DMS53 (cell line): ENCODE results near the gene ELP4.

Experiments used
- DNase-seq: peaks from one replicate; lab custom pipeline; 2025; lab: John Stamatoyannopoulos, UW

ELP4 gene

DNA sequence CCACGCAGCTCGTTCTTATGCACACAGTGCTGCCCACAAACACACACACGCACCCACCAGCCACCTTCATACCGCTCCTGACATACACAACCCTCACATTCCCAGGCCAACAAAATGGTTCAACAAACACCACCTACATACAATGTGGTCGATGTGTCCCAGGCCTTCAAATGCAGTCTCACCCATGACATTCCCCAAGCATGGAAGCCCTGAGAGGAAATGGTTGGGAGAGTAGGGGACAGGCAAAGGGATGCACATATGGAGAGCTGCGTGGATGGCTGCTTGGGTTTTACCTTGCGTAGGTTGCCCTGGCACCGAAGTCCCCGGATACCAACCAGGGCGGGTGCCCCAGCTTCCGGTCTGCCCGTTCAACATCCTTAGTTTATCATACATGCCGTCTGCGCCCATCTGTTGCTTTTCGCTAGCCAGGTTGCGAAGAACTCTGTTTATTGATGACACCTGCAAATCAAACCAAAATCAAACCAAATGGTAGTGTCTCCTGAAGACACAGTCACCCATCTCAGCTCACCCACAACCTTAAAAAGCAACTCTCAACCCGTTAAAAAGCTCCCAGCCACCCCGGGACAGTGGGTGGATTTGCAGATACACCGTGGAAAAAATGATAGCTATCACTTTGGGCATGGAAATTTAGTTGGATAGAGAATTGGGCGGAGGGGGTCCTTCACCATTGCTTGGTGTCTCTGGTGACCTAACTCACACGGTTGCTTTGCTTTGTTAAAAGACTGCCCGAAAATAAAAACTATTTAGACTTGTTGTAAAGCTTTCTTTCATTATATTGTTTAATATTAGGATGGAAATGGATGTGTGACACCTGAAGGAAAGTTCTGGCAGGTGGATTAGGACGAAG lies 291.1 kb downstream of the ELP4 start:
- no peak for DNase-seq

DNA sequence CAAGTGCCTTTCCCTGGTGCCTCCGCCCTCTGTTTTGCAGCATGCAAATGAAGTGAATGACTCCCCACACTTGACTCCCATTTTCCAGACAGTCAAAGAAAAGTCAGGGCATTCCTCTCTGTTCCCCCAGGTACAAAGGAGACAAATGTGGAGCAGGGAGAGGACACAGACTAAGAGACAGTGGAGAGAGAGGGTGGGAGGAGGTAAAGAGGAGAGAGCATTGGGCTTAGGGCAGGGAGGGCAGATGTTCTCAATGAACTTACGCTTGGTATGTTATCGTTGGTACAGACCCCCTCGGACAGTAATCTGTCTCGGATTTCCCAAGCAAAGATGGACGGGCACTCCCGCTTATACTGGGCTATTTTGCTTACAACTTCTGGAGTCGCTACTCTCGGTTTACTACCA lies 291.7 kb downstream of the ELP4 start:
- no peak for DNase-seq

DNA sequence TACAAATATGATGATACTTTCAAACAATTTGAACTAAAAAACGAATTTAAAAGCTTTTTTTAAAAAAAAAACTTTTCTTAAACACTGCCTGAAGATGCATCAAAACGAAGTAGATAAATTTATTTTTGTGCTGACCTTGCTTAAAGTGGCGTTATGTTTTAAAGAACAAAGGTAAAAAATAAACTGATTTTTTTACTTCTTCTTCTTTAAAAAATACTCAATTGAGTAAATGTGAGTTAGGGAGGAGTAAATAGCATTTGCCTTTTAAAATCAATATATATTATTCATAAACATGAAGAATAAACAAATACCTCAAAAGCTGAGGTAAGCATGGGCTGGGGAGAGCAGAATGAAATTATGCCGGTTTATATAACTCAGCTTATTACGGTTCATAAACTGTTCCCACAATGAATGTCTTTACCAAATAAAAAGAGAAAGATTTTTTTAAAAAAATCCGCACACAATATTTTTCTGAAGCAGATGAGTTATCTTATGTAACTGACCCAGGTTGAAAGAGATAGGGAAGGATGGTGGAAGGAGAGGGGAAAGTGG lies 292.5 kb downstream of the ELP4 start:
- no peak for DNase-seq

DNA sequence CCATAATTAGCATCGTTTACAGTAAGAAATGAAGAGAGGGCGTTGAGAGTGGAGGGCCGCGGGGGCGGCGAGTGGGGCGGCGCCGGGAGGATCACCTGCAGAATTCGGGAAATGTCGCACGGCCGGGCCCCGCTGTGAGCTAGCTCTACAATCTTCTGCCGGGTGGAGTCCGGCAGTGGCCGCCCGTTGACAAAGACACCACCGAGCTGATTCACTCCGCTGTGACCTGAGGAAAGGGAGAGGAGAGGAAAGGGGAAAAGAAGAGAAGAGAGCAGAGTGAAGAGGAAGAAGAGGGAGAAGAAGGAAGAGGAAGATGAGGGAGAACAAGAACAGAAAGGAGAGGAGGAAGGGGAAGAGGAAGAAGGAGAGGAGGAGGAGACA lies 293.0 kb downstream of the ELP4 start:
- no peak for DNase-seq

DNA sequence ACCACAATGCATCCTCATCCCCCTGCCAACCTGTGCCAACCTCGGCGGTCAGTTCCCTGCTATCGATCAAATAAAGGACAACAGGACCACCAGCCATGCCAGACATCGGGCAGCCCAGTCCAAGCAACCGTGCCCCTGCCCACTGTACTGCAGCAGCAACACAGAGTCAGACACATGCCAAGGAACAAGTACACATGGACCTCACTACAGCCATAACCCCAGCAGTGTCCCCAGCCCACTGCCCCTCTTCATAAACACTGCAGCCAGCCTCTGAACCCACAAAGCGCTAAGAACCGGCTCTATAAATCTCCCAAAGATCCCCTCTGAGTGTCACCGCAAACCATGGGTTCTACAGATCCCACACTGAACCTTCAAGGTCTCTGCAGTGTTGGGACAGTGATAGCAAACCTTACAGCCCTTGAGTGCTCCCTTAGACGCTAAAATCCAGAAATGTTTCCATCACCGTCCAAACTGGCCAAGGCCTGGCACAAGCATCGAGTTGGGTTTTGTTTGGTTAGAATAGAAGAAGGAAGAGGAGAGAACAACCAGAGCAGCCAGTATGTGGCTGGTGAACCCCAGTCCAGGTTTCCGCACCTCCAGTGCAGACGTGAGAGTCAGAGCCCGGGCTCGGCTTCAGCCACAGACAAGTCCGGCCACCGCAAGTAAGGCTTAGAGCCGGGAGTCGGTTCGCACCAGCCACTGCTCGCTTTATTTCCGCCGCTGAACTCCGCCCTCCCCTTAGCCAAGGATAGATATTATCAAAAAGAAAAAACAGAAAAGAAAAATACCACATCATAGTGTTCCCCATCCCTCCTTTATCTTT lies 293.6 kb downstream of the ELP4 start:
- no peak for DNase-seq

DNA sequence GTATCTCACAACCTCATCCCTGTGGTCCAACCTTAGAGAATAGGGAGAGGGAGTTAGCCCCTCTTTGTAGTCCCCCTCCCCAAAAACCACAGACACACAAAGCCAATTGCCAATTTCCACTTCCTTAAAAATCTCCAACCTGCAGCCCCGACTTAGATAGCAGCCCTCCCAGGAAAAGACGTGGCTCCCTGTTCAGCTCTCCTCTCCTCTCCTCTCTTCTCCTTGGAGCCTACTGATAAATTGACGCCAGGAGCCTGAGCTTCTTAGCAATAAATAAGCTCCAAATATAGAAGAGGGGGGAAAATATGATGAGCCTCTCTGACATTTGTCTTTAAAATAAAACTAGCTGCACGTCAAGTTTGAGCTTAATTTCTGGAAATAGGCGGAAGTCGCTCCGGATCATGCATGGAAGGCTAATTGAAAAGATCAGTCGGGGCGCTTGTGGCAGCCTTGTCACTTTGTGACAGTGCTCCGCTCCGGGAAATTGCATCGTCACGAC lies 294.3 kb downstream of the ELP4 start:
- DNase-seq = no peak

DNA sequence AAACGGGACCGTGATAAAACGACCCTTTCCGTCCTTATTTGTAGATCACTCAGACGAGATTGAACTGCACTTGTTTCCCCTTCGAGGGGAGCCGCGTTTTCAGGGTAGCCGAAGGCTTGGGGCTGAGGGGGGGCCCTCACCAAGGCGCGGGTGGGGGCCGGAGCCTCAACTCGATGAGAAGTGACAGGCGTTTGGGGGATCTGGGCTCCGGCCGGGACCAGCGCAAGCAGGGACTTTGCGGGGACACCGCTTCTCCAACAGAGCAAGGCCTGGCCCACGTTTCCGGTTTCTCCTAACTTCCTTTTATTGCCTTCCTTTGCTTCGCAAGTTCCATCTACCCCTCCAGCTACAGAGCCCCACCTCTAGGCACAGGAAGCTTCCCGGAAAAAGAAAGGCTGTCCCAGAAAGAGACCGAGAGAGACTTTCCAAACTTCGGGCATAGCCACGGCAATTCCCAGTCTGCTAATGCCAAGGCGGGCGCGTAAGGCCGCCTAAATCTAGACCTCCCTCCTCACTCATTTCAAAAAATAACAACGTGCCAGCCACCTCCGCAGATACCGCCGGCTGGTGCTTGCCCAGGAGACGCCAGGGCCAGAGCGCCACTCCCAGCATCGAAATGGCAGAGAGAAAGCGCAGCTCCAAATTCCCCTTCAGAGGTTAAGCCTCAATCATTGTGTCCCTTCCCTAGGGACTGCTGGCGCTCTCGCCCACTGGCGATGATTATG lies 294.9 kb downstream of the ELP4 start:
- peak; percentile 11 for DNase-seq

DNA sequence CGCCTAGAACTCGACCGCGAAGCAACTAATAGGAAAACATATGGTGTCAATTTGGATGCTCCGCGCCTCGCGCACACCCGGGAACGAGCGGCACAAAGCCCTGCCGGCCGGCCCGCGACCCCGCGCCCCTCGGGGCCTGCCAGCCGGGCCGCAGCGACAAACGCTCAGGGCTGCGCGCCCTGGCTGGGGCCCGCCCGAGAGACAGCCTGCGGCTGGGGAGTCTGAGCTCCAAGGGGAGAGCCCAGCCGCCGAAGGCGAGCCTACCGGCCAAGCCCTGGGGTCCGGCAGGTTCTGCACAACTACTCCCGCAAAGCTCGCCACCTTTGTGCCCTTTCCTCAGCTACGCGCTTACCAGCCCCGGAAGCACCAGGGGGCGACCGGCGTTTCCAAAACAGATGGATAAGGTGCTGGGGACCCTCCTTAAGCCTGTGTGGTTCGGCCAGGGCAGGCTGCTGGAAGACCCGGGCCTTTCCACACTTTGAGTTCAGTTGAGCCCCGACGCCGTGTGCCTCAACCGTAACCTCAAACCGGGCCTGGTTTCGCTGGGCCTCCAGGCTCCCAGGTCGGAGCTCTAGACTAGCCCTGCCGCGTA lies 295.6 kb downstream of the ELP4 start:
- no peak for DNase-seq

DNA sequence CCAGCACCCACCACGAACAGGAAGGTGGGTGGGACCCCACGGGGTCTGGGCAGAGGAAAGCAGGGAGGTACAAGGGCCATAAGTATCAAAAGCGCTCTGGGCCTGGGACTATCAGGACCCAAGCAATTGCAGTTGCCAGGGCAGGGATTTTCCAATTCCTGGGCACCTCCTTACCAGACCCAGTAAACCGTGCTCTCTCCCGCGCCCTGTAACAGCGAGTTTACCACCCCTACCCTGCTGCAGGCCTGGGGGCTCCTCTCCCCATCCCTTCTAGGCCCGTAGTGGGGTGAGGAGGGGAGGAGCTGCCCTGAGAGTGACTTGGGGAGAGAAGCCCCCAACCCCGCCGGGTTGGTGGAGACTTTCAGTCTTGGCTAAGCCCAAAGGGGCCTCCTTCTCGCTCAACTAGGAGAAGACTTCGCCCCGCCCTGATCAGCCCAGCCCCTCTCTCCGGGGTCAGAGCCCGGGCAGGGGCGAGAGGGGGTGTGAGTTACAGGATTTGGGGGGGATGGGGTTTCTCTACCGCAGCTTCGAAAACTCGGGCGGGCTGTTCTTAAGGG lies 296.1 kb downstream of the ELP4 start:
- peak; percentile 20 for DNase-seq

DNA sequence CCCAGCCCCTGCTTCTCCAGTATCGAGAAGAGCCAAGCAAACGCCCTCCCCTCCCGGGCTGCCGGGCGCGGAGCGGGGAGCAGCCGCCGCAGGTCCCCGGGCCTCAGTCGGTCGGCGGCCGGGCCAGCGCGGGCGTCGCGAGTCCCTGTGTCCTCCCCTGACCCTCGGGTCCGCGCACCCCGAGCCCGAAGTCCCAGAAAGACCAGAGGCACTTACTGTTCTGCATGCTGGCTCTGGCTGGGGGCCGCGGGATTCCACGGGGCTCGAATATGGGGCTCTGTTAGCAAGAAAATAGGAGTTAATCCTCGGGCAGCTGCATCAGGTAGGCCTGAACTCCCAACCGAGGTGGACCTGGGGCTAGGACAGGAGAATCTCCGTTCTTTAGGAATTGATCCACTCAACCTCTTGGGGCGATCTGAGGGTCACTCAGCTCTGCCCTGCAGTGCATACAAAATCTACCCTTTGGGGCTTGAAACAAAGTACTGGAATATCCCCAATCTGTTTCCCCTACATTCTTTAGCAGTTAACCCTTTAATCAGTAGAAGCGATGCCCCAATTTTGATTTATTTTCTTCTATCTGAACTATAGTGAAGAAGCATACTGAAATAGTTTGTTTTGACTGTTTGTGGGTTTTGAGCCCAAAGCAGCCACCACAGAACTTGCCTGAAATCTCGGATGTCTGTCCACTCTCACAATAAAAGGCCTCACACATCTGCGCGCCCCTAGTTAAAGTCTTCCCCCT lies 296.8 kb downstream of the ELP4 start:
- DNase-seq = no peak

DNA sequence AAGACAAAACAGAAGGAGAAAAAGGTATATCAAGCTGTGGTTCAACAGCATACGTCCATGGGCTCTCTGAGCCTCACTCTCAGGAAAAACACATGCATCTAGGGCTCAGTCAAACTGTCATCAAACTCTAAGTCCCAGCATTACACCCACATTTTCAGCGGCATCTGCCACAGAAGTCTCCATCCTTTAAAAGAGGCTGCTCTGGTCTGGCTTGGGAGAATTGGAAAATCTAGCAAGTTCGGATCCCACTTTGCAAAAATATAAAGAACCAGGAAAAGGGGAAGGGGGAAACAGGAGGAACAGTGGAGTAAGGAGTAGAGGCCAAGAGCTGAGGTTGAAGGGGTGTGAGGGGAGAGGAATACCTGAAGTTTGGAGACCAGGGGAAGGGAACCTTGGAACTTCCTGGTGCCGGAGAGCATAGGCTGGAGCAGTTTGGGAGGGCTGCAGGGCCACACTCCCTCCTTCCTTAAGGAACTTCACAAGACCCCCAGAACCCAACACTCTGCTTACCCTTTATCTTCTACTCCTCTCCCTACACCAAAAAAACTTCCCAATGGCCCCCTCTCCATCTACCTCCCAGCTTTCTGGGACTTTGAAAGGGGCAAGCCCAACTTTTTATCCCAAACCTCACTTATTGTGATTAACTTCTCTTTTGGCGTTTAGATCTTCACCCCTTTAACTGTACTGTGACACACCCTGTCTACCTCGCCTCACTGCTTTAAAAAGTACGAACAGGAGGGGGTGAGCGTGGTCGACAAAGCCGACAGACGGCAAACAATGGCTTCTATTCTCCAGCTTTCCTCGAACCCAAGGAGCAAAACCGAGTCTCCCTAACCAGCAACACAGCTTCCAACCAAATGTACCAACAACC lies 297.6 kb downstream of the ELP4 start:
- no peak for DNase-seq

DNA sequence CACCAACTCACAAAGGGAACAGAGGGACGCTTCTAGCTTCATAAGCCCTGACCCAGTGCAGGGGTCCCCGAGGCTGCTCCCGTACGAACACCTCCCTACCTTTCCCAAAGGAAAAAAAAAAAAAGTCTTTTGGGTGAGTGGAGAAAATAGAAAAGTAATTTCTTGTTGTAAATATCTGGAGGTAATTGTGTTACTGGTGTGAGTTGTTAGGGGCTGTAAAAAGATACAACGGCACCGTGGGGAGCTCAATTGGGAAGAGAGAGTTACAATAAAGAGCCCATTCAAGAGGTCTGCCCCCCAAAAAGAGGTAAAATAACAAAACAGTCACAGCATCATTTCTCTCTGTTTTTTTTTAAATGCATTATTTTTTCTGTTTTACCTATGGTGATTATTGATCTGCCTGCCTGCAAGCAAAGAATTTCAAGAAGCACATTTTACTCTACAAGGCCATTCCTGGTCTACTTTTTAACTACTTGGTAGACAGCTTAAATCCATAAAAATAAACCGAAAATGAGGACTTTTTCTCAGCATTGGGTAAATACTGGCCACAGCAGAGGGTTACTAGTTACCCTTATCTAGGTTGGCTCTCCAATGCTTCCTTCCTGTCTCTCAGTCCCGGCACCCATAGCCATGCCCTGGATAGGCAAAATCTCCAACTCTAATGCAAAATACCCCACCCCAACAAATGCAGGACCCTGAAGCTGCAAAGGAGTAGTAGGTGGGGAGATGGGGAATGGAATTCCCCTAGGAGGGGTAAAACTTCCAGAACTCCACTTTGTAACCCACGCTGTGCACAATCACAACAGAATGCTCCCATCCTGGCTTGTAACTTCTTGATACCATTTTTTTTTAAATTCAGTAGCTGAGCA lies 298.5 kb downstream of the ELP4 start:
- no peak for DNase-seq

DNA sequence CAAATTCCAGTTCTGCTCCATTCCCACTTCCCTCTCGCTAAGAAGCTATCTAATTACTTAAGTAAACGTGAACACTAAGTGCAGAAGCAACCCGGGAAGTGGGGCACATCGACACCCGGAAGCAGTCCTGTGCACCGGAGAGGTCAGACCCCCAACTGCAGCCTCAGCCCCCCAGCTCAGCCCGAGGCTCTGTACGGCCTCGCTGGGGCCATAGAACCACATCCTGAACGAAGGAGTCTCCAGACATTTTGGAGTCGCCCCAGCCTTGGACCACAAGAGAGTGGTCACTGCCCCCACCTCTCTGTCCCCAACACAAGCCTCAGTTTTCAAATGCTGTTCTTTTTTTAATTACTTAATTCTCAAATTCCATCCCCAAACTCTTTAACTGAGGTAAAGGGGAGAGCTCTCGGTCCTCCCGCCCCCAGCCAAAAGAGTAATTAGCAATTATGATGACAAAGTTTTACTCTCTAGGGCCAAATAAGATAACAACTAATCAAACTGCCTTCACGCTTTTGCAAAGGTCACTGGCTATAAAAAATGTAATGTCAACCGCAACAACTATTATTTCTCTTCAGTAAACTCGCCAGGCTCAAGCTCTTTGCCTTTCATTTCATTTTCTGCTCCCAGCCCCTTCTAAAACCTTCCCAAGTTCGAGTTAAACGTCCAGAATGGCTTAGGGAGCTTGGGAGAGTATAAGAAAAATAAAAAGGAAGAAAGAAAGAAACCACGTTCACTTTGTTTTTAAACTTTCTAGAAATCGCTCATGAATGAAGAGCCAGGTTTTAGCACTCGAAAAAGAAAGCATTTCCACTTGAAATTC lies 299.4 kb downstream of the ELP4 start:
- no peak for DNase-seq

DNA sequence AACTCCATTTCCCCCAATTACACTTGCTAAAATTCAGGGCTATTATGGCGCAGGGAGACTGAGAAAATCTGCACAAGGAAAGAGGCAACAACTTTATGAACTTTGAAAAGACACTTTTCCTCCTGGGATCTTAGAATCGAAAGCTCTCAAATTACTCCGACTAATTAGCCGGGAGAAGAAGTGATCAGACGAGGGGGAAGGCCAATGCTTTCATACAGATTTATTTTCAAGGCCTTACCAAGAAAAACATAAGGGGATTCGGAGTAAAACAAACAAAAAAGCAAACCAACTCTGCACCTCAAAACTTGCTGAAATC lies 299.9 kb downstream of the ELP4 start:
- no peak for DNase-seq

DNA sequence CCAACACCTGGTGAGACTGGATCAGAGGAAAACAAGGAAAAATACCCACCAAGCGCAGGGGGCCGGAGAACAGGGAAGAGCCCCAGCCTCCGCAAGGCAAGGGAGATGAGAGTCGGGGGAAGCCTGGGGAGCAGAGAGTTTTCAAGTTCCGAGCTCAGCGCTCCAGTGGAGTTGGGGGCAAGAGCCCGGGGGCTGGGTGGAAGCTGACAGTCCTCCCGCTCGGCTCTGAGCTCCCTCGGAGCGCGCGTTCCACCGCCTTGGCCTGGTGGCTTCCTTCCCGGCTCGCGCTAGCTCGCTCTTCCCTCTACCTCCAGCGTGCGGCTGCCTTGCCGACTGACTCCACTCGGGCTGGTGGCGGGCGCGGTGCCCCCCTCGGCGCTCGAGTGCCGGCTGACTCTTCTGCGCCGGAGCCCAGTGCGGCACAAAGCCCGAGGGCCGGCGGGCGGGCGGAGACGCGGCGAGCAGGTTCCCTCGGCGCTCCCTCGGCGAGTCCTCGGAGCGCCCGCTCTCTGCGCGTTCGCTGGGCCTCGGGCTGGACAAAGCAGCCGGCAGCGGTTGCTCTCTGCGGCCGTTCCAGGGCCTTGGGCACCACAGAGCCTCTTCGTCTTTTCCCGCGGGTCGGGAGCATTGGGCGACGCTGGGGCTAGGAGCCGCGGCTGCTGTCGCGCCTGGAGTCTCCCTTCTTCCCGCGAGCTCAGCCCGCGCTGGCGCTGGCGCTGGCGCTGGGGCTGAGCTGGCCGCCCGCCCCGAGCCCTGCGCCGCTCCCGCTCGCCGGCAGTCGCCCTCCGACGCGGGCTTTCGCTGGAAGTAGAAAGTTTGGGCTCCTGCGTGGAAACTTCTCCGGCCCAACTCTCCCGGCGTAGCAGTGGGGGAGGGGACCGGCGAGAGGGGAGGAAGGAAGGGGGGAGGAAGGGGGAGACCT lies 300.6 kb downstream of the ELP4 start:
- peak; percentile 63 for DNase-seq

DNA sequence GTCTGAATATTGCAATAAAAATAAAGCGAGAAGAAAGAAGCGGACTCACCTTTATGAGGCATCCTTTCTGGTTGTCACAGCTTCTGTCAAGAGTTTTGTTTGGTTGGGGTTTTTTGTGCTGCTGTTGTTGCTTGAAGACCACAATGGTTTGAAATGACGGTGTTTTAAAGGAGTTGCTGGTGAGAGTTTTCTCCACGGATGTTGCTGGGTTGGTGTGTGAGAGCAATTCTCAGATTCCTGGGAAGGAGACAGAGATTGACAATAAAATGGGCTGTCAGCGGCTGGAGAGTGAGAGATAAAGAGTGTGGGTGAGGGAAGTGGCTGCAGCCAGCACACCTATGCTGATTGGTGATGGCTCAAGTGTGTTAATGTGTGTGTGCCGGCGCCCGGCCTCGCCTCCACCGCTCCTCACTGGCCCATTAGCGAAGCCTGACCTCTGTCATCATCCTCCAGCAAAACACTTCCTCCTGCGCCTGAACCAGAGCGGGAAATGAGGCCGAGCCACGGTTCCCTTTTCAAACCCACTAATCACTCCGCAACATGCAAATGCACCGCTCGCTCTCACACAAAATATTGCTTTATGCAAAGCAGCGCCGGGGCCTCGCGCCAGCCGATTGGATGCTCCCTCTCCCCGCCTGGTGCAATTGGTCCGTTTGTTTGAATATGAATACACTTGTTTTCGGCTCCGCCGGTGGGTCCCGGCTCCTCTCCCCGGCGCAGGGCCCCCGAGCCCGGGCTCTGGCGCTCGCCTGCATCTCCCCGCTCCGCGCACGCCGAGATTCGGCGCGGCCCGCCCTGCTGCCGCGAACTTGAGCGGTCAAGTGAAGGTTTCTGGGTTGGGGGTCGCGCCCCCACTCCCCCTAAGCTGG lies 301.4 kb downstream of the ELP4 start, which contains the start of gene PAX6:
Gene PAX6, minus strand, starts transcription at position 544 of the 869 bp plus-strand sequence. CDS start 4,911 bp downstream, outside the sequence.
- peak; percentile 60 for DNase-seq
